GM12891 (cell line): ENCODE measurements around the gene MAN1A2.

ENCODE experiments used
- POLR2A ChIP-seq: IDR thresholded peaks from 2 replicates; pipeline ENCODE4 v1.6.1; 2011; ENCODE audit warnings: low read depth, low read length, control low read depth
- POLR2AphosphoS5 ChIP-seq: IDR thresholded peaks from 2 replicates; pipeline ENCODE4 v1.6.1; 2011; ENCODE audit warnings: low read depth, low read length, control low read depth
- SPI1 ChIP-seq: IDR thresholded peaks from 2 replicates; pipeline ENCODE4 v1.6.1; 2011; ENCODE audit warnings: low read depth, low read length, control low read depth
- TAF1 ChIP-seq: IDR thresholded peaks from 2 replicates; pipeline ENCODE4 v1.6.1; 2011; ENCODE audit warnings: low read depth, low read length, control low read depth

GRCh38 chr1:117389284-117389683, 22.0 kb downstream of the MAN1A2 start:
- no peak for TF ChIP-seq TAF1
- no peak for TF ChIP-seq SPI1
- TF ChIP-seq POLR2A = no peak
- TF ChIP-seq POLR2AphosphoS5 = no peak
